GM12878 (cell line): ENCODE measurements around the gene LSM2. TPM values are rescaled to one million over a fixed set of nuclear protein-coding genes. Genes with fewer than 3 reads are reported as not detected.
A peak's percentile ranks its signal among the peaks of the same experiment; 100 is the strongest.

Experiments
- ATF7 ChIP-seq: fragments of 450-650 bp; IDR thresholded peaks from 2 replicates; pipeline ENCODE4 v1.6.1; 2016; ENCODE audit warnings: low read depth, mild to moderate bottlenecking
- CBX5 ChIP-seq: sonication (generic); IDR thresholded peaks from 2 replicates; pipeline ENCODE4 v1.6.1; 2016; ENCODE audit warnings: low read depth, moderate library complexity, mild to moderate bottlenecking, inconsistent platforms
- CREB1 ChIP-seq: IDR thresholded peaks from 2 replicates; pipeline ENCODE4 v1.6.1; 2012; ENCODE audit warnings: low read depth, mild to moderate bottlenecking, inconsistent platforms
- ETV6 ChIP-seq, 2 experiments: fragments of 450-650 bp in 1 of 2; IDR thresholded peaks in 1 of 2; conservative IDR thresholded peaks in 1 of 2; 2 replicates each; pipeline ENCODE4 v1.6.1; 2014; ENCODE audit warnings: antibody characterized with exemption in 1 of 2, borderline replicate concordance in 1 of 2, low read depth in 1 of 2, mild to moderate bottlenecking in 1 of 2, moderate library complexity in 1 of 2
- FOS ChIP-seq: IDR thresholded peaks from 3 replicates; pipeline ENCODE4 v1.6.1; 2011; ENCODE audit warnings: borderline replicate concordance; ENCODE audit not compliant: insufficient read length; ENCODE audit errors: extremely low read depth
- FOXK2 ChIP-seq: fragments of 450-650 bp; IDR thresholded peaks from 2 replicates; pipeline ENCODE4 v1.6.1; 2017; ENCODE audit warnings: mild to moderate bottlenecking, moderate library complexity
- HDGF ChIP-seq: fragments of 450-650 bp; IDR thresholded peaks from 2 replicates; pipeline ENCODE4 v1.6.1; 2016; ENCODE audit warnings: antibody characterized with exemption
- KLF5 ChIP-seq: fragments of 450-650 bp; IDR thresholded peaks from 2 replicates; pipeline ENCODE4 v1.6.1; 2014; ENCODE audit warnings: mild to moderate bottlenecking; ENCODE audit not compliant: partially characterized antibody
- MYC ChIP-seq: IDR thresholded peaks from 2 replicates; pipeline ENCODE4 v1.6.1; 2011; ENCODE audit warnings: mild to moderate bottlenecking, low read length, moderate library complexity, inconsistent platforms; ENCODE audit not compliant: insufficient read depth, insufficient replicate concordance, insufficient read length, severe bottlenecking
- RELA ChIP-seq: fragments of 450-650 bp; IDR thresholded peaks from 2 replicates; pipeline ENCODE4 v1.8.0; 2014; ENCODE audit warnings: borderline replicate concordance; ENCODE audit not compliant: partially characterized antibody
- SREBF2 ChIP-seq: IDR thresholded peaks from 2 replicates; pipeline ENCODE4 v1.6.1; 2012; ENCODE audit warnings: mild to moderate bottlenecking, low read length
- SRF ChIP-seq, 2 experiments: IDR thresholded peaks; 2 replicates each; pipeline ENCODE4 v1.6.1; 2011; ENCODE audit warnings: low read depth in 2 of 2, low read length in 2 of 2, mild to moderate bottlenecking in 1 of 2, moderate library complexity in 1 of 2
- STAT3 ChIP-seq: IDR thresholded peaks from 2 replicates; pipeline ENCODE4 v1.6.1; 2011; ENCODE audit warnings: low read depth, low read length, improper control_type of control experiment
- ZNF207 ChIP-seq: fragments of 450-650 bp; IDR thresholded peaks from 2 replicates; pipeline ENCODE4 v1.6.1; 2014; ENCODE audit warnings: antibody characterized with exemption, mild to moderate bottlenecking, borderline replicate concordance
- ZZZ3 ChIP-seq: IDR thresholded peaks from 2 replicates; pipeline ENCODE4 v1.6.1; 2011; ENCODE audit warnings: low read depth; ENCODE audit not compliant: control insufficient read depth, insufficient read length
- polyA plus RNA-seq, 11 experiments: library from polyadenylated mRNA; depleted of rRNA in 4 of 11; unstranded in 6 of 11; stranded (reverse) in 5 of 11; fragments of >200 nt; fragmentation: Nextera tagmentation in 4 of 11; fragmentation: Illumina TruSeq in 1 of 11; extraction: Ambion mirVana in 4 of 11; extraction: Trizol in 1 of 11; gene quantifications; 1 replicate in 1 of 11; 2 replicates in 10 of 11; pipeline versions ENCODE4 v1.2.1 to v1.2.3, GENCODE V29; 2011 to 2016; ENCODE audit warnings: inconsistent platforms in 2 of 11, missing spikeins in 2 of 11, low read depth in 1 of 11
- total RNA-seq, 4 experiments: library from RNA; depleted of rRNA in 3 of 4; stranded (reverse); fragments of >200 nt in 3 of 4; fragmentation: Illumina TruSeq in 1 of 4; extraction: Trizol in 1 of 4; gene quantifications; 2 replicates each; pipeline versions ENCODE4 v1.2.1 to v1.2.3, GENCODE V29; 2013 to 2021
- TF ChIP-seq, protein P1 (sequence below): fragments of 450-650 bp; IDR thresholded peaks from 2 replicates; pipeline ENCODE4 v1.6.1; 2017; ENCODE audit warnings: low read depth, mild to moderate bottlenecking, moderate library complexity
- TF ChIP-seq, protein P2 (sequence below): fragments of 150-350 bp; IDR thresholded peaks from 2 replicates; pipeline ENCODE4 v1.6.1; 2014; ENCODE audit warnings: mild to moderate bottlenecking, low read depth, low read length
- TF ChIP-seq, protein P3 (sequence below): IDR thresholded peaks from 2 replicates; pipeline ENCODE4 v1.6.1; 2011; ENCODE audit warnings: low read depth, low read length, improper control_type of control experiment, borderline replicate concordance
- TF ChIP-seq, protein P4 (sequence below): fragments of 450-650 bp; formaldehyde crosslinking; IDR thresholded peaks from 2 replicates; pipeline ENCODE4 v1.4.0; 2020; ENCODE audit warnings: mild to moderate bottlenecking, moderate library complexity

LSM2 gene
- total and polyA plus RNA-seq, 10 of the 15 experiments (the other 5 are each of a cell fraction or from before 2014, with no cell fraction given) = 99.1 to 276 (median 153) TPM

DNA sequence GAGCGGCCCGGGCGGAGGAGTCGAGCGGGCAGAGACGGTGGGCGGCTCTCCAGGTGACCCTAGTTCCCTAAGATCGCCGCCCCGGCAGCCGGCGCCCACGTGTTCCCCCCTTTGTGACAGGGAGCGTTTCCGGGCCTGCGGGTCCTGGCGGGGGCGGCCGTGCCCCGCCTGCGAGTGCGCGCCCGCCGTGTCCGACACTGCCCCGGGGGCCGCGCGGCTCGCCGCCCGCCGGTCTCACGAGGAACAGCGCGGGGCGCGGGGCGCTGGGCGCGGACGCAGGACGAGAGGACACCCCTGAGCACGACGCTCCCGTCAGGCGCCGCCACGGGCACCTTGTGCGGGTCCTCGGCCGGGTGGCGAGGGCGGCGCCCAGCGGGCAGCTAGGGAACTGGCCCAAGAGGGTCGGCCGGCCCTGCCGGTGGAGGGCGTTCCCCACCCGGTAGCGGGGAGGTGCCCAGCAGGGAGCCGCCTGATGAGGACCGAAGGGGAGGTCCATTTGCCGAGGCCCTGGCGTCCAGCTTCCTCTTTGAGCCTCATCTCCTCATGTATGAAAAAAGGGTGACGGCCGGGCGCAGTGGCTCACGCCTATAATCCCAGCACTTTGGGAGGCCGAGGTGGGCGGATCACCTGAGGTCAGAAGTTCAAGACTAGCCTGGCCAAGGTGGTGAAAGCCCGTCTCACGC lies 11.0 kb downstream of the LSM2 start, which contains the start of gene VARS1 (continued):
- TF ChIP-seq, protein P1, sequence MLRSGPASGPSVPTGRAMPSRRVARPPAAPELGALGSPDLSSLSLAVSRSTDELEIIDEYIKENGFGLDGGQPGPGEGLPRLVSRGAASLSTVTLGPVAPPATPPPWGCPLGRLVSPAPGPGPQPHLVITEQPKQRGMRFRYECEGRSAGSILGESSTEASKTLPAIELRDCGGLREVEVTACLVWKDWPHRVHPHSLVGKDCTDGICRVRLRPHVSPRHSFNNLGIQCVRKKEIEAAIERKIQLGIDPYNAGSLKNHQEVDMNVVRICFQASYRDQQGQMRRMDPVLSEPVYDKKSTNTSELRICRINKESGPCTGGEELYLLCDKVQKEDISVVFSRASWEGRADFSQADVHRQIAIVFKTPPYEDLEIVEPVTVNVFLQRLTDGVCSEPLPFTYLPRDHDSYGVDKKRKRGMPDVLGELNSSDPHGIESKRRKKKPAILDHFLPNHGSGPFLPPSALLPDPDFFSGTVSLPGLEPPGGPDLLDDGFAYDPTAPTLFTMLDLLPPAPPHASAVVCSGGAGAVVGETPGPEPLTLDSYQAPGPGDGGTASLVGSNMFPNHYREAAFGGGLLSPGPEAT = no peak; the same call in 1 of the 2 replicates
- TF ChIP-seq KLF5 (peak; percentile 84), RELA (peak; percentile 86), ZZZ3 (no peak), STAT3 (no peak), ZNF207 (peak; percentile 94; the same call in 1 of the 2 replicates), SREBF2 (no peak), MYC (peak; percentile 96), ATF7 (no peak), CBX5 (no peak), HDGF (peak; percentile 98), SRF (IDR thresholded peaks at IDR 0.05; ENCODE audit: low read depth in 2 of 2, low read length in 2 of 2) (peak in 1 of 2 experiments; percentile 30; a peak in 1 of 4 replicates), FOXK2 (no peak), ETV6 (conservative IDR thresholded peaks at IDR 0.05 in 1 of 2, IDR thresholded peaks at IDR 0.05 in 1 of 2; ENCODE audit: borderline replicate concordance in 1 of 2, low read depth in 1 of 2) (no peak), CREB1 (no peak), FOS (no peak)
- TF ChIP-seq, protein P2, sequence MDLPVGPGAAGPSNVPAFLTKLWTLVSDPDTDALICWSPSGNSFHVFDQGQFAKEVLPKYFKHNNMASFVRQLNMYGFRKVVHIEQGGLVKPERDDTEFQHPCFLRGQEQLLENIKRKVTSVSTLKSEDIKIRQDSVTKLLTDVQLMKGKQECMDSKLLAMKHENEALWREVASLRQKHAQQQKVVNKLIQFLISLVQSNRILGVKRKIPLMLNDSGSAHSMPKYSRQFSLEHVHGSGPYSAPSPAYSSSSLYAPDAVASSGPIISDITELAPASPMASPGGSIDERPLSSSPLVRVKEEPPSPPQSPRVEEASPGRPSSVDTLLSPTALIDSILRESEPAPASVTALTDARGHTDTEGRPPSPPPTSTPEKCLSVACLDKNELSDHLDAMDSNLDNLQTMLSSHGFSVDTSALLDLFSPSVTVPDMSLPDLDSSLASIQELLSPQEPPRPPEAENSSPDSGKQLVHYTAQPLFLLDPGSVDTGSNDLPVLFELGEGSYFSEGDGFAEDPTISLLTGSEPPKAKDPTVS = no peak
- TF ChIP-seq, protein P3, sequence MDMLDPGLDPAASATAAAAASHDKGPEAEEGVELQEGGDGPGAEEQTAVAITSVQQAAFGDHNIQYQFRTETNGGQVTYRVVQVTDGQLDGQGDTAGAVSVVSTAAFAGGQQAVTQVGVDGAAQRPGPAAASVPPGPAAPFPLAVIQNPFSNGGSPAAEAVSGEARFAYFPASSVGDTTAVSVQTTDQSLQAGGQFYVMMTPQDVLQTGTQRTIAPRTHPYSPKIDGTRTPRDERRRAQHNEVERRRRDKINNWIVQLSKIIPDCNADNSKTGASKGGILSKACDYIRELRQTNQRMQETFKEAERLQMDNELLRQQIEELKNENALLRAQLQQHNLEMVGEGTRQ = peak; percentile 29; the same call in 1 of the 2 replicates
- TF ChIP-seq, protein P4, sequence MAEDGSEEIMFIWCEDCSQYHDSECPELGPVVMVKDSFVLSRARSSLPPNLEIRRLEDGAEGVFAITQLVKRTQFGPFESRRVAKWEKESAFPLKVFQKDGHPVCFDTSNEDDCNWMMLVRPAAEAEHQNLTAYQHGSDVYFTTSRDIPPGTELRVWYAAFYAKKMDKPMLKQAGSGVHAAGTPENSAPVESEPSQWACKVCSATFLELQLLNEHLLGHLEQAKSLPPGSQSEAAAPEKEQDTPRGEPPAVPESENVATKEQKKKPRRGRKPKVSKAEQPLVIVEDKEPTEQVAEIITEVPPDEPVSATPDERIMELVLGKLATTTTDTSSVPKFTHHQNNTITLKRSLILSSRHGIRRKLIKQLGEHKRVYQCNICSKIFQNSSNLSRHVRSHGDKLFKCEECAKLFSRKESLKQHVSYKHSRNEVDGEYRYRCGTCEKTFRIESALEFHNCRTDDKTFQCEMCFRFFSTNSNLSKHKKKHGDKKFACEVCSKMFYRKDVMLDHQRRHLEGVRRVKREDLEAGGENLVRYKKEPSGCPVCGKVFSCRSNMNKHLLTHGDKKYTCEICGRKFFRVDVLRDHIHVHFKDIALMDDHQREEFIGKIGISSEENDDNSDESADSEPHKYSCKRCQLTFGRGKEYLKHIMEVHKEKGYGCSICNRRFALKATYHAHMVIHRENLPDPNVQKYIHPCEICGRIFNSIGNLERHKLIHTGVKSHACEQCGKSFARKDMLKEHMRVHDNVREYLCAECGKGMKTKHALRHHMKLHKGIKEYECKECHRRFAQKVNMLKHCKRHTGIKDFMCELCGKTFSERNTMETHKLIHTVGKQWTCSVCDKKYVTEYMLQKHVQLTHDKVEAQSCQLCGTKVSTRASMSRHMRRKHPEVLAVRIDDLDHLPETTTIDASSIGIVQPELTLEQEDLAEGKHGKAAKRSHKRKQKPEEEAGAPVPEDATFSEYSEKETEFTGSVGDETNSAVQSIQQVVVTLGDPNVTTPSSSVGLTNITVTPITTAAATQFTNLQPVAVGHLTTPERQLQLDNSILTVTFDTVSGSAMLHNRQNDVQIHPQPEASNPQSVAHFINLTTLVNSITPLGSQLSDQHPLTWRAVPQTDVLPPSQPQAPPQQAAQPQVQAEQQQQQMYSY (CRISPR knock-in tag) = no peak
